PC-3 (cell line): Measurements from ENCODE around the gene HSPA6.
"Not testable (repeated sequence)": the region's sequence is repeated elsewhere in the genome, so short reads cannot be mapped to it uniquely, and the experiment has no call there.

ENCODE experiments used
- EZH2phosphoT487 ChIP-seq: fragments of 300-600 bp; sonication (generic); IDR thresholded peaks from 2 replicates; pipeline ENCODE4 v1.6.1; 2018; ENCODE audit warnings: mild to moderate bottlenecking, antibody characterized with exemption, low read length, borderline replicate concordance
- TF ChIP-seq, protein P1 (sequence below): fragments of 300-600 bp; sonication (generic); conservative IDR thresholded peaks from 2 replicates; pipeline ENCODE4 v1.5.1; 2017; ENCODE audit warnings: antibody characterized with exemption, low read depth, mild to moderate bottlenecking, low read length

DNA sequence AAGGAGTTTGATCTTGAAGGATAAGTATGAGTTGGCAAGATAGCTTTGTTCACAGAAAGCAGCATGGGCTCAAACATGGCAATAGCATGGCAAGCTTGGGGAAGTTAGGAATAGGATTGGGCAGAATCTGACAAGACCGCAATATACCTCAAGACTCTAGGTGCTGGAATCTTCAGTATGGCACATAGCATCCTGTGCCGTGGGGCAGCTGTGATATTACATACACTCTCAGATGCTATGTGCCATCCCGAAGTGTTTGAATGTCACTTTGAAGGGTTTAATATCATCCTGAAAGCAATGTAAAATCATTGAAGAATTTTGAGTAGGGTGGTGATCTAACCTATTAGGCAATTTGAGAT is 42.2 kb downstream of the HSPA6 start:
- TF ChIP-seq, protein P1, sequence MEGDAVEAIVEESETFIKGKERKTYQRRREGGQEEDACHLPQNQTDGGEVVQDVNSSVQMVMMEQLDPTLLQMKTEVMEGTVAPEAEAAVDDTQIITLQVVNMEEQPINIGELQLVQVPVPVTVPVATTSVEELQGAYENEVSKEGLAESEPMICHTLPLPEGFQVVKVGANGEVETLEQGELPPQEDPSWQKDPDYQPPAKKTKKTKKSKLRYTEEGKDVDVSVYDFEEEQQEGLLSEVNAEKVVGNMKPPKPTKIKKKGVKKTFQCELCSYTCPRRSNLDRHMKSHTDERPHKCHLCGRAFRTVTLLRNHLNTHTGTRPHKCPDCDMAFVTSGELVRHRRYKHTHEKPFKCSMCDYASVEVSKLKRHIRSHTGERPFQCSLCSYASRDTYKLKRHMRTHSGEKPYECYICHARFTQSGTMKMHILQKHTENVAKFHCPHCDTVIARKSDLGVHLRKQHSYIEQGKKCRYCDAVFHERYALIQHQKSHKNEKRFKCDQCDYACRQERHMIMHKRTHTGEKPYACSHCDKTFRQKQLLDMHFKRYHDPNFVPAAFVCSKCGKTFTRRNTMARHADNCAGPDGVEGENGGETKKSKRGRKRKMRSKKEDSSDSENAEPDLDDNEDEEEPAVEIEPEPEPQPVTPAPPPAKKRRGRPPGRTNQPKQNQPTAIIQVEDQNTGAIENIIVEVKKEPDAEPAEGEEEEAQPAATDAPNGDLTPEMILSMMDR = not testable (repeated sequence)
- not testable (repeated sequence) for TF ChIP-seq EZH2phosphoT487
